NT2/D1 (cell line): ENCODE data around the gene GPR150.

Experiments used
- DNase-seq: peaks from one replicate; pipeline ENCODE4 v3.0.0-alpha.2; 2011; ENCODE audit warnings: low read depth, low spot score
- H3K27me3 ChIP-seq: 2 replicates; pipeline ENCODE4 v1.6.0; 2011; ENCODE audit warnings: mild to moderate bottlenecking; ENCODE audit not compliant: insufficient read length, insufficient read depth
- H3K36me3 ChIP-seq: 2 replicates; pipeline ENCODE4 v1.6.1; 2011; ENCODE audit warnings: mild to moderate bottlenecking, low read length, mixed read lengths; ENCODE audit not compliant: insufficient read depth, insufficient read length
- H3K4me1 ChIP-seq: 2 replicates; pipeline ENCODE4 v1.5.1; 2011; ENCODE audit not compliant: insufficient read depth, insufficient read length
- H3K4me3 ChIP-seq: 2 replicates; pipeline ENCODE4 v1.5.1; 2011; ENCODE audit warnings: low read depth; ENCODE audit not compliant: insufficient read length
- H3K9ac ChIP-seq: 2 replicates; pipeline ENCODE4 v1.6.0; 2011; ENCODE audit warnings: low read depth; ENCODE audit not compliant: insufficient read length
- H3K9me3 ChIP-seq: 2 replicates; pipeline ENCODE4 v1.5.1; 2011; ENCODE audit warnings: mild to moderate bottlenecking, low read length; ENCODE audit not compliant: insufficient read depth
- SUZ12 ChIP-seq: IDR thresholded peaks from 2 replicates; pipeline ENCODE4 v1.6.1; 2011; ENCODE audit not compliant: insufficient read length, insufficient read depth; ENCODE audit errors: extremely low read depth
- YY1 ChIP-seq: IDR thresholded peaks from 2 replicates; pipeline ENCODE4 v1.6.1; 2011; ENCODE audit not compliant: insufficient read length, insufficient read depth
- ZNF274 ChIP-seq: IDR thresholded peaks from 2 replicates; pipeline ENCODE4 v1.6.1; 2011; ENCODE audit warnings: mild to moderate bottlenecking, low read depth, low read length

GPR150 gene

GRCh38 chr5:95599252-95599651 lies 20.6 kb upstream of the GPR150 start:
- H3K4me1 ChIP-seq = no peaks in the 10 kb centered on the region
- H3K36me3 ChIP-seq = peaks cover 7% of the 10 kb centered on the region
- H3K27me3 ChIP-seq = no peaks in the 10 kb centered on the region
- H3K9ac ChIP-seq = no peak overlapping the region
- DNase-seq = no peak
- H3K9me3 ChIP-seq = no peaks in the 10 kb centered on the region
- no peak overlapping the region for H3K4me3 ChIP-seq
- TF ChIP-seq SUZ12 (no peak), ZNF274 (no peak), YY1 (no peak)

- Histone ChIP-seq H3K36me3 (peaks cover 7% of the 10 kb centered on the region), H3K9ac (no peak overlapping the region), H3K4me3 (no peak overlapping the region), H3K27me3 (no peaks in the 10 kb centered on the region), H3K4me1 (no peaks in the 10 kb centered on the region), H3K9me3 (no peaks in the 10 kb centered on the region)
- DNase-seq = no peak
- TF ChIP-seq ZNF274 (no peak), YY1 (no peak), SUZ12 (no peak)
These were observed 19.3 kb upstream of the GPR150 start for GRCh38 chr5:95600557-95600956.

GRCh38 chr5:95605786-95606185 lies 14.1 kb upstream of the GPR150 start:
- Histone ChIP-seq H3K27me3 (no peaks in the 10 kb centered on the region), H3K9me3 (no peaks in the 10 kb centered on the region), H3K9ac (no peak overlapping the region), H3K4me3 (no peak overlapping the region), H3K4me1 (no peaks in the 10 kb centered on the region), H3K36me3 (peaks cover 7% of the 10 kb centered on the region)
- no peak for DNase-seq
- no peak for TF ChIP-seq YY1
- TF ChIP-seq SUZ12 = no peak
- TF ChIP-seq ZNF274 = no peak

GRCh38 chr5:95606419-95606818 lies 13.5 kb upstream of the GPR150 start:
- TF ChIP-seq SUZ12 (no peak), YY1 (no peak), ZNF274 (no peak)
- H3K4me3 ChIP-seq = no peak overlapping the region
- DNase-seq = no peak
- no peak overlapping the region for H3K9ac ChIP-seq
- H3K27me3 ChIP-seq = no peaks in the 10 kb centered on the region
- no peaks in the 10 kb centered on the region for H3K9me3 ChIP-seq
- no peaks in the 10 kb centered on the region for H3K4me1 ChIP-seq
- H3K36me3 ChIP-seq = peaks cover 2% of the 10 kb centered on the region

- peaks cover 4% of the 10 kb centered on the region for H3K9me3 ChIP-seq
- no peaks in the 10 kb centered on the region for H3K36me3 ChIP-seq
- no peaks in the 10 kb centered on the region for H3K4me1 ChIP-seq
- no peak overlapping the region for H3K4me3 ChIP-seq
- H3K9ac ChIP-seq = no peak overlapping the region
- no peaks in the 10 kb centered on the region for H3K27me3 ChIP-seq
- no peak for DNase-seq
- no peak for TF ChIP-seq ZNF274
- no peak for TF ChIP-seq SUZ12
- TF ChIP-seq YY1 = no peak
These were observed 10.2 kb upstream of the GPR150 start for GRCh38 chr5:95609711-95610110.

GRCh38 chr5:95610546-95610945 lies 9.3 kb upstream of the GPR150 start:
- H3K27me3 ChIP-seq = no peaks in the 10 kb centered on the region

GRCh38 chr5:95611396-95611795 lies 8.5 kb upstream of the GPR150 start:
- DNase-seq = no peak
- Histone ChIP-seq H3K4me1 (no peaks in the 10 kb centered on the region), H3K36me3 (no peaks in the 10 kb centered on the region), H3K9me3 (peaks cover 4% of the 10 kb centered on the region), H3K9ac (no peak overlapping the region), H3K27me3 (no peaks in the 10 kb centered on the region), H3K4me3 (no peak overlapping the region)
- TF ChIP-seq SUZ12 = no peak
- TF ChIP-seq ZNF274 = no peak
- TF ChIP-seq YY1 = no peak

More at GRCh38 chr5:95610546-95610945, 9.3 kb upstream of the GPR150 start:
- no peak for DNase-seq
- H3K4me1 ChIP-seq = no peaks in the 10 kb centered on the region
- no peak overlapping the region for H3K9ac ChIP-seq
- H3K36me3 ChIP-seq = no peaks in the 10 kb centered on the region
- H3K9me3 ChIP-seq = peaks cover 4% of the 10 kb centered on the region
- TF ChIP-seq ZNF274 (no peak), SUZ12 (no peak), YY1 (no peak)
- no peak overlapping the region for H3K4me3 ChIP-seq
